NCI-H1092 treated with DMSO at 0.1 percent for 48 hours (cell line): ENCODE measurements around the gene APCS.

Source experiments
- DNase-seq: peaks from one replicate; lab custom pipeline; 2025; lab: John Stamatoyannopoulos, UW

APCS gene

DNA sequence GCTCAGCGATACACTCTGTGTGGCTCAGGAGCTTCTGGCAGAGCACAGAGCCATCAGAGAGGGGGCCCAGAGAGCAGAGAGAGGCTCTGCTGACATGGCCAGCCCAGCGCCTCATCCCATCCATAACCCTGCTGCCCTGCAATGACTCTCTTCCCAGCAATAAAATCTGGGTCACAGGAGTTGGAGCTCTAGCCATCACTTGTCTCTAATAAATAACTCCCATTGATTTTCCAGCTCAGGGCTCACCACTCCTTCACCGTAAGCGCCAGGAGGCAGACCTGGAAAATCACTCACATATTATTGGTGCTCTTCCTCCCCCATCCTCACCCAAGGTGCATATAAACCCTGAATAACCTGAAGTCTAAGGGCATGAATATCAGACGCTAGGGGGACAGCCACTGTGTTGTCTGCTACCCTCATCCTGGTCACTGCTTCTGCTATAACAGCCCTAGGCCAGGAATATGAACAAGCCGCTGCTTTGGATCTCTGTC lies at the start of gene APCS:
TSS of gene APCS (plus strand) at position 366 of the 491 bp plus-strand sequence. CDS start at position 462, 96 bp downstream.
- DNase-seq: no peak

GRCh38 chr1:159548126-159548525 lies 39.5 kb upstream of the APCS start:
- no peak for DNase-seq

GRCh38 chr1:159554261-159554660 lies 33.4 kb upstream of the APCS start:
- no peak for DNase-seq

GRCh38 chr1:159554696-159555095 lies 32.9 kb upstream of the APCS start:
- no peak for DNase-seq

GRCh38 chr1:159556931-159557369 lies 30.7 kb upstream of the APCS start:
- DNase-seq: no peak

DNA sequence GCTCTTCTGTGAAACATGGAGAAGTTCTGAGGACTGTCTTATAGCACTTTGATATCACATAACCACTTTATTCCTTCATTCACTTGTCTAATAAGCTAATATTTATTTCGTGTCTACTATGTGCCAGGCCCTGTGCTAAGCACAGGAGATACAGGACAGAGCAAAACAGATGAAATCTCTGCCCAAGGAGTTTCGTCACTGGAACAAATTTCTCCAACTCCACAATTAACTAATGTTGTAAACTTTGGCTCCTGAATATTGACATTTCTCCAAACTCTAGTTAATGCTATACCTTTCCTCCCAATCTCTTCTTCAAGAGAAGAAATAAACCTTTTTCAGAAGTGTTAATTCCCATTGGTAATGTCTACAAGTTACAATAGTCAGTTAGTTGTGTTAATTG lies 27.0 kb upstream of the APCS start:
- DNase-seq: no peak

DNA sequence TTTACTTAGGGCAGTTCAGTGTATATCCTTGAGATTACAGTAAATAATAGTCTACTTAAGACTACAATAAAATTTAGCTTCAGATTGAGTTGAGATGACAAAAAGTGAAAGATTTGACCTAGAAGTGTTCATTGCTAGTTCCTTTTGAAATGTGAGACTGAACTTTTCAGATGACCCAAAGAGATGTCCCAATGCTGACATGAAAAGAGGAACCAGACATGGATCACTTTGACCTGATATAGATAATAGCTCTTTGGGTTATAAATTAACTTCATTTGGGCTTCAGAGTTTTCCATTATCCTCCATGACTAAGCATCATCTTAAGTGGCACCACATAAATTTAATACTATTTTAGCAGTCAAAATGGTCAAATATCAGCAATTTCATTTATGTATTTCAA lies 26.1 kb upstream of the APCS start:
- DNase-seq: no peak

- DNase-seq: no peak
Observed at GRCh38 chr1:159562680-159563079, 24.9 kb upstream of the APCS start.

DNA sequence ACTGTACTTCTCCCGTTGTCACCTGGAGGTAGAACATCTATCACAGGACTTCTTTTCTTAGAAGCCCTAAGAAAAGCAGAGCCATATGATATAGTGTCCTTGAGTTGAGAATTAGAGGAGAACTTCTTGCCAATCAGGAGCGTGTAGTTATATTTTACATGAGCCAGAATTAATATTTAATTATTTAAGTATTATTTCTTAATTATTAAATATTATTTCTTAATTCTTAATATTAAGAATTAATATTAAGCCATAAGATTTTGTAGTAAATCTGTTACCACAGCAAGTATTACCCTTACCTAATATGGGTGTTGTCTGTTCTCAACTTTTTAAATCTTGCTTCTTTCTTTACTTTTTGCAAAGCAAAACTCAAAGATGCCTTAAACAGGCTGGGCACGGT lies 10.2 kb upstream of the APCS start:
- DNase-seq: no peak

GRCh38 chr1:159580340-159580739 lies 7.3 kb upstream of the APCS start:
- no peak for DNase-seq

DNA sequence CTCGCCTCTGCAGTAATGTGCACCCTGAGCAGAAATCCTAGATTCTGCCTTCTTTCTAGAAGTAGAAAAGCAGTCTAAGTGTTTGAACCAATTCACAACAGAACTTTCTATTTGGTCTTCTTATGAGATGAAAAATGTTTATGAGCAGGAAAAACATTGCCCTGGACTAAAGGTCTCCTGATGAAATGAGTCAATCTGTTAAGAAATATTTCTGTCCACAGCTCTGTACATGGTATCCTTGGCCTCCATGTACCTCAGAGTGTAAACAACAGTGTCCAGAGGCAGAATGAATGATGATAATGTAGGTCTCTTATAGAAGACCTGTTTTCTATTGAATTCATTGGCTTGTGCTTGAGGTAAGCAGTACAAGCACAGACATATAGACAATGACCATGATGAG lies 6.2 kb upstream of the APCS start:
- DNase-seq: no peak

- DNase-seq: no peak
Observed at GRCh38 chr1:159584536-159584935, 3.1 kb upstream of the APCS start.

DNA sequence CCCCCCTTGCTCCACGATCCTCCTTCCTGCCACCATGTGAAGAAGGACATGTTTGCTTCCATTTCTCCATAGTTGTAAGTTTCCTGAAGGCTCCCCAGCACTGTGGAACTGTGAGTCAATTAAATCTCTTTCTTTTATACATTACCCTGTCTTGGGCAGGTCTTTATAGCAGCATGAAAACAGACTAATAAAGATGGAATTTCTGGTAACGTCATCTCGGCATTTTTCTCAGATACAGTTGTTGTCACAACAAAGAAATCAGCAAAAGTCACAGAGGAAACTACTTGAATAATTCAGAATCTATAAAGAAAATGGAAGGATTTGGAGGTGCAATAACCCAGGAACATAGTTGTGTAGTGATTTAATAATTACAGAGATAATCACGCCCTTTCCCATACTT lies 4.4 kb downstream of the APCS start:
- no peak for DNase-seq

DNA sequence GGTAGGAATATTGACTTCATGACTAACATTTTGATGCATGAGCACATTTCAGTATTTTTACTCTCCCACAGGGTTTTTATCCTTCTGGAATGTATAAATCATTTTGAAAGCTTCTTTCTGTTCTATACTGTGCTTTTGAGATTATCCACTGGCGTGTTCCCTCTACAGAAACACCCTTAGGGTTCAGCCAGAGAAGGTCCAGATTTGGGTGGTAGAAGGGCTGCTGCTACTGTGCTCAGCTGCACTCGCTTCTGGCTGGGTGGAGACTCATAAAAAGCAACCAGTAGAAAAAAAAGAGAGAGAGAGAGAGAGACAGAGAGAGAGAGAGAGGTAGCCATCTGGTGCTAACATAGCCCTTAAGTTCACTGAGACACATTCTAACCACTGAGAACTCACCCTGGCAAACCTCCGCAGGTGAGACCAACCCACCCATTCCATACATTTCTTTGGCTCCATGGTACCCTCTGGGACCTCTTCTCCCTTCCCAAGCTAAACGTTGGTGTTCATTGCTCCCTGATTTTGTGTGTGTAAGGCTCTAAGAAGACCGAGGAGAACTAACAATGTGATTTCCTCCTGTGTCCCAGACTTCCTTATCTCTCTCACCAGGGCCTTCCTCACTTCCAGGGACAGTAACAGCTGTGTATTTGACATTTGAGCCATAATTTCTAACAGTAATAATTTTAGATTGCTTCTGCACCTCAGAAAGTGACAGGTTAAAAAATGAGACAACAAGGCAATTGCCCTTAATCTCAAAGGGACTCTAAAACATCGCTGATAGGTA lies 7.2 kb downstream of the APCS start:
- no peak for DNase-seq

- DNase-seq: no peak
Observed at GRCh38 chr1:159598196-159598595, 10.6 kb downstream of the APCS start.

GRCh38 chr1:159600894-159601293 lies 13.3 kb downstream of the APCS start:
- DNase-seq: no peak

- no peak for DNase-seq
Observed at GRCh38 chr1:159602501-159602999, 14.9 kb downstream of the APCS start.

- DNase-seq: no peak
Observed at GRCh38 chr1:159612211-159612885, 24.7 kb downstream of the APCS start.

DNA sequence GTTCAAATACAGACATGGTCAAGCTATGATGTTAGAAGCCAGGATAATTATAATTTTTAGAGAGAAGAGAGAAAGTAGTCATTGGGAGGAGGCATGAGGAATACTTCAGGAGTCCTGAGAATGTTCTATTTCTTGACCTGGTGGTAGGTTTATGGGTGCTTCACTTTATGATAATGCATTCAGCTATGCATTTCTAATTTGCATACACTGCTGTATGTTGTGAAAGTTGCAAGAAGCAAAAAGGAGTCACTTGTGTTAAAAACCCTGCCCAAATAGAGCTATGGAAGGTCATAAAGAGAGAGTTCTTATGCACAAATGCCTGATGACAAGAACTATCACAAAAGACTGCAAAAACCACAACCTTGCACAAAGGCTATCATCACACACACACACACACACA lies 45.3 kb downstream of the APCS start:
- DNase-seq: no peak
